ENCODE measurements around the gene LCA5L.

Gene LCA5L

DNA sequence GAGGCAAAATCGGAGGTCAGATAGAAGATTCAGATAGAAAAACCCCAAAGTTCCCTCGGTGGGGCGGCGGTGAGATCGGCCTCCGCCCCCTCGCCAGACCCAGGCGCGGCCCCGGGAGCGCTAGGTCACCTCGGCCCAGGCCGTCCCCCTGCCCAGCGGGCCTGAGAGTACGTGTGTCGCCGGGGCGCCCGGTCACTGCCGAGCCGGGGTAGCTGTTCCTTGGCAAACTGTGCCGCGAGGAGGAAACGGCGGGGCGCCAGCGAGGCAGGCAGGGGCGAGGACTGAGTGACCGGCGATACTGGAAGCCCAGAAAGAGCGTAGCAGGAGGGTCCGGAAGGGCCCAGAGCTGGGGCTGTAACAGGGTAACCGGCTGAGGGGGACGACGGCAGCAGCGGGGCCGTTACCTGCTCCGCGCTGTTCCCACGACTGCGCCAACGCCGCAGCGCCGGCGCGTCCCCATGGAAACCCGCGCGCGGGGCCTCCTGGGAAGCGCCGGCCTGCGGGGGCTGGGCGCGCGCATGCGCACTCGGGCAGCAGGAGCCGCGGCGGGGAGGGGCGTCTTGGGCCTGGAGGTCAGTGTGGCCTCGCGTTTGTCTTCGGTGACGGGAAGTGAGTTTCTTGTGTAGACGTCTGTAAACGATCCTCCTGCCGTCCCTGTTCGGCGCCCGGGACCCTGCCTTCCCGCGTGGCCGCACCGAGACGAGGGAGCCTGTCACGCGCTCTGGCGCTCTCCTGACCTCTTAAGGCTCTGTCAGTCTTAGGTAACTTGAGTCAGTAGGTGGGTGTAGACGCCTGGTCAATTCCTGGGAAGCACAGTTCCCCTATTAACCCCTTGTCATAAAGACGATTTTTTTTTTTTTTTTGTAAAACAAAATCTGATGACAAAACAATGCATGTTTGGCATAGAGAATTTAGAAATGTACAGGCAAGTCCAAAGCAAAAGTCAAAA is at the start of gene LCA5L:
Gene LCA5L (minus strand): TSS at position 458 of the 949 bp plus-strand sequence. CDS start 17,285 bp downstream, outside the sequence.
- Histone ChIP-seq H3K27ac (ENCODE audit: low read depth, low read length) (peak within 1 kb of the TSS; percentile 88), H3K27me3 (ENCODE audit: control insufficient read depth in 1 of 2, insufficient read depth in 2 of 2, low read length in 2 of 2) (no peaks in the 10 kb centered on the region), H3K9ac (ENCODE audit: low read length) (peak within 1 kb of the TSS; percentile 84), H3K36me3 (ENCODE audit: insufficient read depth, low read length) (no peaks in the 10 kb centered on the region), H3K4me3 (ENCODE audit: low read depth in 1 of 2, low read length in 2 of 2) (peak within 1 kb of the TSS; percentile 50 to 78), H3K9me3 (ENCODE audit: low read length) (no peaks in the 10 kb centered on the region), H3K4me1 (ENCODE audit: insufficient read depth, low read length) (peaks cover 14% of the 10 kb centered on the region)

GRCh38 chr21:39489380-39489924 is 43.9 kb upstream of the LCA5L start:
- H3K4me3 ChIP-seq (ENCODE audit: low read depth in 1 of 2, low read length in 2 of 2) = no peak overlapping the region
- H3K4me1 ChIP-seq (ENCODE audit: insufficient read depth, low read length) = peaks cover 5% of the 10 kb centered on the region
- H3K9ac ChIP-seq (ENCODE audit: low read length) = no peak overlapping the region
- H3K27ac ChIP-seq (ENCODE audit: low read depth, low read length) = no peak overlapping the region
- H3K27me3 ChIP-seq (ENCODE audit: control insufficient read depth in 1 of 2, insufficient read depth in 2 of 2, low read length in 2 of 2) = no peaks in the 10 kb centered on the region
- H3K9me3 ChIP-seq (ENCODE audit: low read length) = no peaks in the 10 kb centered on the region
- no peaks in the 10 kb centered on the region for H3K36me3 ChIP-seq (ENCODE audit: insufficient read depth, low read length)

- Histone ChIP-seq H3K4me1 (ENCODE audit: insufficient read depth, low read length) (peaks cover 5% of the 10 kb centered on the region), H3K9ac (ENCODE audit: low read length) (no peak overlapping the region), H3K27ac (ENCODE audit: low read depth, low read length) (no peak overlapping the region), H3K9me3 (ENCODE audit: low read length) (no peaks in the 10 kb centered on the region), H3K36me3 (ENCODE audit: insufficient read depth, low read length) (no peaks in the 10 kb centered on the region), H3K4me3 (ENCODE audit: low read depth in 1 of 2, low read length in 2 of 2) (no peak overlapping the region), H3K27me3 (ENCODE audit: control insufficient read depth in 1 of 2, insufficient read depth in 2 of 2, low read length in 2 of 2) (no peaks in the 10 kb centered on the region)
Observed at GRCh38 chr21:39484711-39485276, 39.2 kb upstream of the LCA5L start.

DNA sequence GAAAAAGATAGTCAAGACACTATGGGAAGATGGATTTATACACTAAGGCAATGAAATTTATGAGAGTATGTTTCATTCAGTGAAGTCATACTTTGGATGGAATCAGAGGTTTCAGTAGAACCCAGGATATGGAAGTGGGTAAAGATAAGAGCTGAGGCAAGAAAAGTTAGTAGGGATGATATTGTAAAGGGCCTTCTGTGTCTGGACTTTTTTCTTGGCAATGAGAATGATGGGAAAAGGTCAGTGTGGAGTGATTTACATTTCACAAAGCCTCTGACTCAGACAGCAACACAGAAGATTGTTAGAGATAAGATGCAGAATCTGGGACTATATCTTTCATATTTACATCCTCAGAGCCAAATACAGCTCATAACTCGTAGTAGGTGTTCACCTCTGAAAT is 38.3 kb upstream of the LCA5L start:
- Histone ChIP-seq H3K27ac (ENCODE audit: low read depth, low read length) (no peak overlapping the region), H3K36me3 (ENCODE audit: insufficient read depth, low read length) (no peaks in the 10 kb centered on the region), H3K4me3 (ENCODE audit: low read depth in 1 of 2, low read length in 2 of 2) (no peak overlapping the region), H3K9ac (ENCODE audit: low read length) (no peak overlapping the region), H3K27me3 (ENCODE audit: control insufficient read depth in 1 of 2, insufficient read depth in 2 of 2, low read length in 2 of 2) (no peaks in the 10 kb centered on the region), H3K9me3 (ENCODE audit: low read length) (no peaks in the 10 kb centered on the region), H3K4me1 (ENCODE audit: insufficient read depth, low read length) (peaks cover 5% of the 10 kb centered on the region)

DNA sequence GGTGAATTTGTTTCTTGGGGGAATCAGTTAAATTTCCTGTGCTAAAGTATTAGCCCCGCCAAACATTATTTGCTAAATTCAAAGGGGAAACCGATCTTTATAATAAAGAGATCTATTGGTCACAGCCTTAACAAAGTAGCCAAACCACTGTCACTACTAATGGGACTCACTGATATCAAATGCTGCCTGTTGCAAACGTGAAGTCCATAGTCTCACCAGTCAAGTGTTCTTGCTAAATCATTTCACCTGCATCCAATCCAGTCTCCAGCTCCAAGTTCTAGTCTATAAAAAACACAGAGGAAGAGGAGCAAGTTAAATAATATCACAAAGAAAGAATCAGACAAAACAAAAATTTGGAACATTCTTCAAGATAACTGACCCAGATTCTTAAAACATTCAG is 36.3 kb upstream of the LCA5L start:
- H3K9me3 ChIP-seq (ENCODE audit: low read length) = no peaks in the 10 kb centered on the region
- H3K9ac ChIP-seq (ENCODE audit: low read length) = no peak overlapping the region
- H3K36me3 ChIP-seq (ENCODE audit: insufficient read depth, low read length) = no peaks in the 10 kb centered on the region
- no peaks in the 10 kb centered on the region for H3K27me3 ChIP-seq (ENCODE audit: control insufficient read depth in 1 of 2, insufficient read depth in 2 of 2, low read length in 2 of 2)
- peaks cover 5% of the 10 kb centered on the region for H3K4me1 ChIP-seq (ENCODE audit: insufficient read depth, low read length)
- H3K27ac ChIP-seq (ENCODE audit: low read depth, low read length) = no peak overlapping the region
- no peak overlapping the region for H3K4me3 ChIP-seq (ENCODE audit: low read depth in 1 of 2, low read length in 2 of 2)

DNA sequence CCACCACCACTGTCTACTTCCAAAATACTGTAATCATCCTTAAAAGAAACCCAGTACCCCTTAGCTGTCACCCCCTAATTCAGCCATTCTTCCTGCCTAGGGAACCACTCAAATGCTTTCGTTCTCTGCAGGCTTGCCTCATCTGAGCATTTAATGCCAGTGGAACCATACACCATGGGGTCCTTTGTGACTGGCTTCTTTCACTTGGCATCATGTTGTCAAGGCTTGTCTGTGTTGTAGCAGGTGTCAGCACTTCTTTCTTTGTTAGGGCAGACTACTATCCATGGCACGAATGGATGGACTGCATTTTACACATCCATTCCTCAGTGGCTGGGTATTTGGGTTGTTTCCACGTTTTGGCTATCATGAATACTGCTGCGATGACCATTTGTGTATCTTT is 34.7 kb upstream of the LCA5L start:
- Histone ChIP-seq H3K27me3 (ENCODE audit: control insufficient read depth in 1 of 2, insufficient read depth in 2 of 2, low read length in 2 of 2) (no peaks in the 10 kb centered on the region), H3K9me3 (ENCODE audit: low read length) (no peaks in the 10 kb centered on the region), H3K9ac (ENCODE audit: low read length) (no peak overlapping the region), H3K36me3 (ENCODE audit: insufficient read depth, low read length) (peaks cover 8% of the 10 kb centered on the region), H3K27ac (ENCODE audit: low read depth, low read length) (no peak overlapping the region), H3K4me3 (ENCODE audit: low read depth in 1 of 2, low read length in 2 of 2) (no peak overlapping the region), H3K4me1 (ENCODE audit: insufficient read depth, low read length) (peaks cover 5% of the 10 kb centered on the region)

GRCh38 chr21:39479814-39480182 is 34.2 kb upstream of the LCA5L start:
- H3K4me3 ChIP-seq (ENCODE audit: low read depth in 1 of 2, low read length in 2 of 2) = no peak overlapping the region
- no peak overlapping the region for H3K27ac ChIP-seq (ENCODE audit: low read depth, low read length)
- no peaks in the 10 kb centered on the region for H3K9me3 ChIP-seq (ENCODE audit: low read length)
- peaks cover 4% of the 10 kb centered on the region for H3K4me1 ChIP-seq (ENCODE audit: insufficient read depth, low read length)
- H3K27me3 ChIP-seq (ENCODE audit: control insufficient read depth in 1 of 2, insufficient read depth in 2 of 2, low read length in 2 of 2) = no peaks in the 10 kb centered on the region
- no peak overlapping the region for H3K9ac ChIP-seq (ENCODE audit: low read length)
- peaks cover 8% of the 10 kb centered on the region for H3K36me3 ChIP-seq (ENCODE audit: insufficient read depth, low read length)

DNA sequence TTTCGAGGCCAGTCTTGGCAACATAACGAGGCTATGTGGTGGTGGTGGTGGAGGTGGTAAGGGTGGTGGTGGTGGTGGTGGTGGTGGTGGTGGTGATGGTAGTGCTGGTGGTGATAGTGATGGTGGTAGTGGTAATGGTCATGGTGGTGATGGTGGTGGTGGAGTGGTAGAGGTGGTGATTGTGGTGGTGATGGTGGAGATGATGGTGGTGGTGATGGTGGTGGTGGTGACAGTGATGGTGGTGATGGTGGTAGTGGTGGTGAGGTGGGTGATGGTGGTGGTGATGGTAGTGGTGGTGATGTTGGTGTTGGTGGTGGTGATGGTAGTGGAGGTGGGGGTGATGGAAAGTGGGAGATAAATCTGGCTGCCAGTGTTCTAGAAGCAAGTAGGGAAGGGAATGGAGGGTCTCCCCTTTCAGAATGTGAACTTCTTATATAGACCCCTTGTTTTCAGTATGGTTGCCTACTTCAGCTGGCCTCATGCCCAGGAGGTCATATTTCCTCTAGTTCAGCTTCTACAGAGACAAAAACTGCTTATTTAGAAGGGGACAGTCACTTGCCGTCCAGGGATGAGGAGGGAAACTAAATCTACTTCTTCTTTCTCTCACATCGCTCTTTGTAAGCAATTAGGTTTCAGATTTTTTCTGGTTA is 33.7 kb upstream of the LCA5L start:
- Histone ChIP-seq H3K9me3 (ENCODE audit: low read length) (no peaks in the 10 kb centered on the region), H3K27ac (ENCODE audit: low read depth, low read length) (no peak overlapping the region), H3K4me3 (ENCODE audit: low read depth in 1 of 2, low read length in 2 of 2) (no peak overlapping the region), H3K9ac (ENCODE audit: low read length) (no peak overlapping the region), H3K4me1 (ENCODE audit: insufficient read depth, low read length) (no peaks in the 10 kb centered on the region), H3K36me3 (ENCODE audit: insufficient read depth, low read length) (peaks cover 8% of the 10 kb centered on the region), H3K27me3 (ENCODE audit: control insufficient read depth in 1 of 2, insufficient read depth in 2 of 2, low read length in 2 of 2) (no peaks in the 10 kb centered on the region)

GRCh38 chr21:39474611-39475010 is 29.0 kb upstream of the LCA5L start:
- H3K4me1 ChIP-seq (ENCODE audit: insufficient read depth, low read length) = no peaks in the 10 kb centered on the region
- H3K9ac ChIP-seq (ENCODE audit: low read length) = no peak overlapping the region
- H3K4me3 ChIP-seq (ENCODE audit: low read depth in 1 of 2, low read length in 2 of 2) = no peak overlapping the region
- no peak overlapping the region for H3K27ac ChIP-seq (ENCODE audit: low read depth, low read length)
- no peaks in the 10 kb centered on the region for H3K9me3 ChIP-seq (ENCODE audit: low read length)
- peaks cover 8% of the 10 kb centered on the region for H3K36me3 ChIP-seq (ENCODE audit: insufficient read depth, low read length)
- no peaks in the 10 kb centered on the region for H3K27me3 ChIP-seq (ENCODE audit: control insufficient read depth in 1 of 2, insufficient read depth in 2 of 2, low read length in 2 of 2)

DNA sequence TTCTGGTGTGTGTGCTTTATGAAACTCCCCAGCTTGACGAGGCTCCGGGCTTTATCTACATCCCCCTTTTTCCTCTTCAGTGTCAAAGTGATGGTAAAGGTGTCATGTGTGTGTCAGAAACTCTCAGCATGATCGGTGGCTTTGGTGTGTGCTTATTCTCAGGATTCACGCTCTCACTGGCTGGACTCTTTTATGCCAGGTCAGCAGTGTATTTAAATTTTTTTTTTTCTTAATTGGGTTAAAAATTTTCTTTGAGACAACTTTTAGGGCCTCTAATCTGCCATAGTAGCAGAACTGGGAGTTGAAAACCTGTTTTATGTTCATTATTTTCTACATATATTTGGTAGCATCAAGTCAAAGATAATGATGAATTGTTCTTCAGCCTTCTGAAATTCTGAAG is 27.2 kb upstream of the LCA5L start:
- H3K27me3 ChIP-seq (ENCODE audit: control insufficient read depth in 1 of 2, insufficient read depth in 2 of 2, low read length in 2 of 2) = no peaks in the 10 kb centered on the region
- no peak overlapping the region for H3K27ac ChIP-seq (ENCODE audit: low read depth, low read length)
- H3K4me1 ChIP-seq (ENCODE audit: insufficient read depth, low read length) = no peaks in the 10 kb centered on the region
- no peak overlapping the region for H3K4me3 ChIP-seq (ENCODE audit: low read depth in 1 of 2, low read length in 2 of 2)
- peaks cover 8% of the 10 kb centered on the region for H3K36me3 ChIP-seq (ENCODE audit: insufficient read depth, low read length)
- no peak overlapping the region for H3K9ac ChIP-seq (ENCODE audit: low read length)
- H3K9me3 ChIP-seq (ENCODE audit: low read length) = no peaks in the 10 kb centered on the region

- H3K9me3 ChIP-seq (ENCODE audit: low read length) = no peaks in the 10 kb centered on the region
- no peak overlapping the region for H3K4me3 ChIP-seq (ENCODE audit: low read depth in 1 of 2, low read length in 2 of 2)
- no peak overlapping the region for H3K9ac ChIP-seq (ENCODE audit: low read length)
- no peaks in the 10 kb centered on the region for H3K4me1 ChIP-seq (ENCODE audit: insufficient read depth, low read length)
- H3K27ac ChIP-seq (ENCODE audit: low read depth, low read length) = no peak overlapping the region
- H3K27me3 ChIP-seq (ENCODE audit: control insufficient read depth in 1 of 2, insufficient read depth in 2 of 2, low read length in 2 of 2) = no peaks in the 10 kb centered on the region
- peaks cover 8% of the 10 kb centered on the region for H3K36me3 ChIP-seq (ENCODE audit: insufficient read depth, low read length)
Observed at GRCh38 chr21:39471598-39471997, 26.0 kb upstream of the LCA5L start.
